SH-SY5Y (cell line): ENCODE measurements around the gene MBOAT2.

Experiments
- GATA2 ChIP-seq: IDR thresholded peaks from 2 replicates; pipeline ENCODE4 v1.6.1; 2011; ENCODE audit warnings: mild to moderate bottlenecking, low read depth, low read length
- GATA3 ChIP-seq: IDR thresholded peaks from 2 replicates; pipeline ENCODE4 v1.6.1; 2011; ENCODE audit warnings: low read depth, mild to moderate bottlenecking, low read length, moderate library complexity

- TF ChIP-seq GATA2 (no peak), GATA3 (no peak)
Observed at GRCh38 chr2:8882094-8882493, 121.4 kb downstream of the MBOAT2 start.
